K562 (cell line): ENCODE results near the gene MFNG. TPM values are rescaled to one million over a fixed set of nuclear protein-coding genes. Genes with fewer than 3 reads are reported as not detected.

Experiments used
- ATAC-seq: fragments of 200-7000 bp; cut with Tn5 transposase; 3 replicates; pipeline ENCODE4 v1.9.1; 2020; ENCODE audit warnings: moderate library complexity
- BruUV-seq: library from RNA; stranded (reverse); fragments of 400-500 nt; replicated peaks from 2 replicates; lab custom pipeline; 2021; lab: Mats Ljungman, UMichigan
- CTCF ChIA-PET: fragments of 300-600 bp; formaldehyde crosslinking; extraction: SDS; loops from one replicate; lab custom pipeline; 2021; ENCODE audit warnings: low intra/inter-chr PET ratio; lab: Yijun Ruan, JAX
- POLR2A ChIA-PET: fragments of 300-600, 350-650 bp; sonication (Branson Sonifier 250); formaldehyde crosslinking; extraction: SDS; loops from one replicate; lab custom pipeline; 2021; ENCODE audit warnings: antibody characterized with exemption, inconsistent platforms; lab: Yijun Ruan, JAX
- DNase-seq, 4 experiments: peaks; one replicate each; pipeline versions ENCODE4 v3.0.0 to v3.0.0-alpha.2; 2011 to 2018; ENCODE audit warnings: low spot score in 3 of 4, mixed read lengths in 3 of 4; ENCODE audit errors: extremely low read depth in 1 of 4
- FAIRE-seq: peaks from 2 replicates; lab custom pipeline; 2011; peaks lifted over from hg19 to GRCh38; lab: Jason Lieb, UNC
- H2AFZ ChIP-seq: 2 replicates; pipeline ENCODE4 v1.6.0; 2011; ENCODE audit warnings: low read depth, low read length, control low read depth, inconsistent platforms
- H3K27ac ChIP-seq: fragments of 200-600 bp; 3 replicates; pipeline ENCODE4 v1.8.0; 2011; ENCODE audit warnings: low read depth, mild to moderate bottlenecking, control low read depth, inconsistent platforms, low read length, moderate library complexity, mixed read lengths; ENCODE audit errors: extremely low read depth
- H3K27me3 ChIP-seq, 2 experiments: fragments of 300-600 bp in 1 of 2; 2 replicates in 1 of 2; 3 replicates in 1 of 2; pipeline versions ENCODE4 v1.6.0 to v1.8.0; 2011; ENCODE audit warnings: inconsistent platforms in 2 of 2, low read length in 2 of 2, mild to moderate bottlenecking in 1 of 2, mixed read lengths in 1 of 2, moderate library complexity in 1 of 2; ENCODE audit not compliant: control insufficient read depth in 2 of 2, insufficient read depth in 2 of 2
- H3K36me3 ChIP-seq: fragments of 300-600 bp; 3 replicates; pipeline ENCODE4 v1.8.0; 2011; ENCODE audit warnings: mild to moderate bottlenecking, low read length, inconsistent platforms; ENCODE audit not compliant: control insufficient read depth, insufficient read depth
- H3K4me1 ChIP-seq, 2 experiments: fragments of 200-600 bp in 1 of 2; replicated peaks in 1 of 2; 2 replicates in 1 of 2; 3 replicates in 1 of 2; pipeline versions ENCODE4 v1.5.1 to v1.8.0; 2011; ENCODE audit warnings: inconsistent platforms in 2 of 2, low read length in 2 of 2, mild to moderate bottlenecking in 1 of 2, mixed read lengths in 1 of 2, moderate library complexity in 1 of 2; ENCODE audit not compliant: control insufficient read depth in 2 of 2, insufficient read depth in 2 of 2
- H3K4me2 ChIP-seq: 2 replicates; pipeline ENCODE4 v1.6.1; 2011; ENCODE audit warnings: low read length, control low read depth, inconsistent platforms, mixed read lengths; ENCODE audit not compliant: insufficient read depth
- H3K4me3 ChIP-seq: fragments of 200-600 bp; sonication (generic), shearing (Covaris generic); 2 replicates; pipeline ENCODE4 v1.5.1; 2016; ENCODE audit warnings: control low read depth, inconsistent platforms
- H3K79me2 ChIP-seq: fragments of 200-600 bp; 3 replicates; pipeline ENCODE4 v1.8.0; 2011; ENCODE audit warnings: low read length, inconsistent platforms; ENCODE audit not compliant: control insufficient read depth, insufficient read depth
- H3K9ac ChIP-seq, 2 experiments: 2 replicates each; pipeline versions ENCODE4 v1.6.0 to v1.6.1; 2011; ENCODE audit warnings: low read depth in 2 of 2, low read length in 2 of 2, control low read depth in 1 of 2, inconsistent platforms in 1 of 2, mild to moderate bottlenecking in 1 of 2, mixed read lengths in 1 of 2; ENCODE audit not compliant: insufficient read depth in 1 of 2
- H3K9me1 ChIP-seq: one replicate; pipeline ENCODE4 v1.6.0; 2011; ENCODE audit warnings: inconsistent platforms, mild to moderate bottlenecking, low read length, moderate library complexity; ENCODE audit not compliant: control insufficient read depth, insufficient read depth
- H3K9me3 ChIP-seq: replicated peaks from 2 replicates; pipeline ENCODE4 v1.5.1; 2011; ENCODE audit warnings: low read depth, low read length, inconsistent platforms; ENCODE audit not compliant: control insufficient read depth, insufficient read depth
- H4K20me1 ChIP-seq: replicated peaks from 2 replicates; pipeline ENCODE4 v1.6.1; 2011; ENCODE audit warnings: low read length, inconsistent platforms, mixed read lengths; ENCODE audit not compliant: control insufficient read depth, insufficient read depth
- ARHGAP35 ChIP-seq: fragments of 450-650 bp; IDR thresholded peaks from 2 replicates; pipeline ENCODE4 v1.6.1; 2018; ENCODE audit not compliant: partially characterized antibody
- ARID1B ChIP-seq: fragments of 450-650 bp; IDR thresholded peaks from 2 replicates; pipeline ENCODE4 v1.6.1; 2016; ENCODE audit warnings: antibody characterized with exemption, mild to moderate bottlenecking, inconsistent platforms
- C11orf30 ChIP-seq: fragments of 450-650 bp; IDR thresholded peaks from 2 replicates; pipeline ENCODE4 v1.6.1; 2016; ENCODE audit warnings: low read depth, mild to moderate bottlenecking
- DPF2 ChIP-seq: fragments of 450-650 bp; IDR thresholded peaks from 2 replicates; pipeline ENCODE4 v1.6.1; 2016
- JUN ChIP-seq, 2 experiments: sonication (generic) in 1 of 2; formaldehyde crosslinking in 1 of 2; IDR thresholded peaks; 2 replicates each; pipeline versions ENCODE4 v1.6.1 to v1.8.0; 2012 to 2022; ENCODE audit warnings: borderline replicate concordance in 2 of 2, mild to moderate bottlenecking in 2 of 2, improper control_type of control experiment in 1 of 2, low read depth in 1 of 2, low read length in 1 of 2, missing genetic modification reagents in 1 of 2
- MAFG ChIP-seq: fragments of 450-650 bp; conservative IDR thresholded peaks from 2 replicates; pipeline ENCODE4 v1.6.1; 2016; ENCODE audit warnings: missing genetic modification characterization, missing compliant biosample characterization
- POLR2B ChIP-seq: fragments of 450-650 bp; IDR thresholded peaks from 2 replicates; pipeline ENCODE4 v1.6.1; 2018; ENCODE audit warnings: low read depth; ENCODE audit not compliant: partially characterized antibody
- RAD21 ChIP-seq, 2 experiments: fragments of 250-450 bp in 1 of 2; fragments of 450-650 bp in 1 of 2; sonication (Bioruptor Pico) in 1 of 2; formaldehyde crosslinking in 1 of 2; IDR thresholded peaks in 1 of 2; conservative IDR thresholded peaks in 1 of 2; 2 replicates each; pipeline versions ENCODE4 v1.4.0 to v1.8.0; 2020 to 2022; ENCODE audit warnings: mild to moderate bottlenecking in 2 of 2, moderate library complexity in 1 of 2
- SMAD2 ChIP-seq: fragments of 150-350 bp; IDR thresholded peaks from 2 replicates; pipeline ENCODE4 v1.6.1; 2014; ENCODE audit warnings: low read depth, mild to moderate bottlenecking, low read length
- SMAD4 ChIP-seq: fragments of 250-450 bp; sonication (Bioruptor Pico); conservative IDR thresholded peaks from 2 replicates; pipeline ENCODE4 v1.8.0; 2021; ENCODE audit warnings: inconsistent platforms, mild to moderate bottlenecking, moderate library complexity
- SMARCA5 ChIP-seq: fragments of 450-650 bp; IDR thresholded peaks from 2 replicates; pipeline ENCODE4 v1.6.1; 2016
- ZNF41 ChIP-seq: fragments of 250-450 bp; sonication (Bioruptor Pico); conservative IDR thresholded peaks from 2 replicates; pipeline ENCODE4 v1.4.0; 2020; ENCODE audit warnings: mild to moderate bottlenecking
- WGBS: fragments of 100-300 bp; shearing (Covaris generic); methylation state at CpG from one replicate; pipeline ENCODE4 v1.1.6; 2016; ENCODE audit warnings: low coverage, mixed read lengths; ENCODE audit not compliant: insufficient coverage; ENCODE audit errors: missing lambda C conversion rate; 5-methylcytosine and 5-hydroxymethylcytosine counted together
- in situ Hi-C: fragments of 300-500 bp; cut with MboI; formaldehyde crosslinking; loops from 4 replicates; pipeline ENCODE4 v1.15.0; 2018; ENCODE audit warnings: inconsistent platforms, mixed read lengths
- intact Hi-C: fragments of 100-400 bp; cut with micrococcal nuclease; formaldehyde crosslinking; loops from 2 replicates; pipeline ENCODE4 v1.14.2; 2022
- polyA plus RNA-seq, 8 experiments: library from polyadenylated mRNA; depleted of rRNA in 4 of 8; stranded (reverse) in 5 of 8; unstranded in 3 of 8; fragments of >200 nt; fragmentation: Nextera tagmentation in 2 of 8; fragmentation: Illumina TruSeq in 1 of 8; extraction: Ambion mirVana in 2 of 8; extraction: Trizol in 1 of 8; gene quantifications; 2 replicates each; pipeline versions ENCODE4 v1.2.1 to v1.2.3, GENCODE V29; 2011 to 2014; ENCODE audit warnings: inconsistent platforms in 1 of 8, missing spikeins in 1 of 8
- total RNA-seq, 7 experiments: library from RNA; depleted of rRNA in 6 of 7; stranded (reverse); fragments of >200 nt in 6 of 7; fragmentation: Illumina TruSeq in 2 of 7; extraction: Trizol in 2 of 7; gene quantifications; 2 replicates each; pipeline versions ENCODE4 v1.2.1 to v1.2.3, GENCODE V29; 2011 to 2021; ENCODE audit warnings: low replicate concordance in 1 of 7
- TF ChIP-seq, protein P1 (sequence below), 2 experiments: fragments of 450-650 bp in 1 of 2; sonication (generic) in 1 of 2; formaldehyde crosslinking in 1 of 2; IDR thresholded peaks in 1 of 2; conservative IDR thresholded peaks in 1 of 2; 2 replicates each; pipeline versions ENCODE4 v1.6.1 to v1.8.1; 2016 to 2023; ENCODE audit warnings: mild to moderate bottlenecking in 2 of 2, moderate library complexity in 2 of 2, inconsistent platforms in 1 of 2, missing genetic modification reagents in 1 of 2
- TF ChIP-seq, protein P2 (sequence below): fragments of 450-650 bp; IDR thresholded peaks from 2 replicates; pipeline ENCODE4 v1.6.1; 2018; ENCODE audit not compliant: partially characterized antibody

Gene MFNG
- total and polyA plus RNA-seq, 9 of the 15 experiments (the other 6 are each of a cell fraction or from before 2014, with no cell fraction given) = 0.13 to 0.73 (median 0.38) TPM; not detected in 4

DNA sequence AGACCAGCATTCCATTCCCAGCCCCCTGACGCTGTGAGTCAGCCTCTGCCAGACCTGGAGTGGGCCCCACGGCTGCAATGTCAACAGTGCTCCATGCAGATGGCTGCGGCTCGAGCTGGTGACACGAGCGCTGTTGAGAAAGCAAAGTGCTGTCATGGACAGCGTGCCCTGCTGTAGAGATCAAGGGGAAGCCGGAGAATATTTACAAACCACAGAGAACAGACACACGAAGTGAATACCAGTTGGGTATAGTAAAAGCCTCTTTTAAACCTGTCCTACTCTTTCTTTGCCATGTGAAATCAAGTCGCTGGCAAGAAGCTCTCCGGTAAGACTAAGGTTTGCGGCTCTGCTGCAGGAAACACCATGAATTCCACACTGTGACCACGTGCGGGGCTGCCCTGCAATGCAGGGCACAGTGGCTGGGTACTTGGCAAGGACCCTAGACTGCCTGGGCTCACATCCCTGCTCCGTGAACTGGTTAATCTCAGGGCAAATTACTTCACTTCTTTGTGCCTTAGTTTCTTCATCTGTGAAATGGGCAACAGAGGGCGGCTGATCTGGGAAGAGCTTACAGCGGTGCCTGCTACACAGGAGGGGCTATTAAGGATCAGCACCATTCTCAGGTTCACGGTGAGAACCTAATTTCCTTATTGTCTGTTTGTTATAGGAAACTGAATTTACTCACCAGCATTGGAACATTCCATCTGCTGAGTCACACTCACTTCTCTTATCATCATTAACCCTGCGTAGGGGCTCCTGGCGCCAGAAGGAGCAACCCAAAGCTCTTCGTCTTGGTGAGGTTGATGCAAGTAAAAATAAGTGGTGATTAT lies 31.1 kb downstream of the MFNG start:
- Histone ChIP-seq H3K9me1 (no peaks in the 10 kb centered on the region), H3K36me3 (no peaks in the 10 kb centered on the region), H3K9ac (no peak overlapping the region), H3K4me1 (peaks cover 8 to 17% of the 10 kb centered on the region in 2 experiments; a peak in 3 of 5 replicates), H3K79me2 (no peaks in the 10 kb centered on the region), H3K9me3 (no peaks in the 10 kb centered on the region), H4K20me1 (peaks cover 8% of the 10 kb centered on the region; the same call in 1 of the 2 replicates), H2AFZ (no peak overlapping the region), H3K4me2 (peak overlapping the region; percentile 16; the same call in 1 of the 2 replicates), H3K27ac (no peak overlapping the region), H3K4me3 (no peak overlapping the region), H3K27me3 (peaks cover 0 to 20% of the 10 kb centered on the region in 2 experiments; a peak in 3 of 5 replicates)
- ChIA-PET CTCF (interaction anchor here (1.3 kb wide), 1 partner anchor 138 kb away, joined by 3 read pairs; no protein-coding TSS in a partner anchor), POLR2A (interaction anchor here (0.5 kb wide), 1 partner anchor 128 kb away, joined by 3 read pairs; no protein-coding TSS in a partner anchor)
- peak; percentile 67 for ATAC-seq
- peak; percentile 39 to 57 (median 44) for DNase-seq
- BruUV-seq = no TSS peak
- intact Hi-C loops (loop anchor here (5.0 kb wide), 1 partner anchor 188 kb away; no protein-coding TSS in a partner anchor), in situ Hi-C loops (loop anchor here (5.0 kb wide), 2 partner anchors 133 to 288 kb away; no protein-coding TSS in a partner anchor)
- FAIRE-seq = peak; percentile 59
- 22% methylated on average over 19 of the region's 21 CpGs for WGBS
- TF ChIP-seq, protein P1, sequence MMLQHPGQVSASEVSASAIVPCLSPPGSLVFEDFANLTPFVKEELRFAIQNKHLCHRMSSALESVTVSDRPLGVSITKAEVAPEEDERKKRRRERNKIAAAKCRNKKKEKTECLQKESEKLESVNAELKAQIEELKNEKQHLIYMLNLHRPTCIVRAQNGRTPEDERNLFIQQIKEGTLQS (IDR thresholded peaks at IDR 0.05) = peak; percentile 47; the same call in 1 of the 2 replicates
- TF ChIP-seq, protein P1 (CRISPR knock-in tag; conservative IDR thresholded peaks at IDR 0.05) = no peak
- TF ChIP-seq ARID1B (peak; percentile 38; the same call in 1 of the 2 replicates), MAFG (tag) (peak; percentile 80), SMAD2 (no peak), C11orf30 (peak; percentile 82), POLR2B (no peak), SMAD4 (CRISPR knock-in tag) (no peak), JUN (IDR thresholded peaks at IDR 0.05; ENCODE audit: borderline replicate concordance, low read depth, low read length) (peak; percentile 21; the same call in 1 of the 2 replicates), JUN (CRISPR knock-in tag; IDR thresholded peaks at IDR 0.05; ENCODE audit: borderline replicate concordance) (no peak), RAD21 (CRISPR knock-in tag; conservative IDR thresholded peaks at IDR 0.05 in 1 of 2, IDR thresholded peaks at IDR 0.05 in 1 of 2) (no peak), DPF2 (0 out of 2 replicates have a peak, but pooled peaks have one; percentile 20), ARHGAP35 (no peak), SMARCA5 (0 out of 2 replicates have a peak, but pooled peaks have one; percentile 36), ZNF41 (CRISPR knock-in tag) (no peak)
- TF ChIP-seq, protein P2, sequence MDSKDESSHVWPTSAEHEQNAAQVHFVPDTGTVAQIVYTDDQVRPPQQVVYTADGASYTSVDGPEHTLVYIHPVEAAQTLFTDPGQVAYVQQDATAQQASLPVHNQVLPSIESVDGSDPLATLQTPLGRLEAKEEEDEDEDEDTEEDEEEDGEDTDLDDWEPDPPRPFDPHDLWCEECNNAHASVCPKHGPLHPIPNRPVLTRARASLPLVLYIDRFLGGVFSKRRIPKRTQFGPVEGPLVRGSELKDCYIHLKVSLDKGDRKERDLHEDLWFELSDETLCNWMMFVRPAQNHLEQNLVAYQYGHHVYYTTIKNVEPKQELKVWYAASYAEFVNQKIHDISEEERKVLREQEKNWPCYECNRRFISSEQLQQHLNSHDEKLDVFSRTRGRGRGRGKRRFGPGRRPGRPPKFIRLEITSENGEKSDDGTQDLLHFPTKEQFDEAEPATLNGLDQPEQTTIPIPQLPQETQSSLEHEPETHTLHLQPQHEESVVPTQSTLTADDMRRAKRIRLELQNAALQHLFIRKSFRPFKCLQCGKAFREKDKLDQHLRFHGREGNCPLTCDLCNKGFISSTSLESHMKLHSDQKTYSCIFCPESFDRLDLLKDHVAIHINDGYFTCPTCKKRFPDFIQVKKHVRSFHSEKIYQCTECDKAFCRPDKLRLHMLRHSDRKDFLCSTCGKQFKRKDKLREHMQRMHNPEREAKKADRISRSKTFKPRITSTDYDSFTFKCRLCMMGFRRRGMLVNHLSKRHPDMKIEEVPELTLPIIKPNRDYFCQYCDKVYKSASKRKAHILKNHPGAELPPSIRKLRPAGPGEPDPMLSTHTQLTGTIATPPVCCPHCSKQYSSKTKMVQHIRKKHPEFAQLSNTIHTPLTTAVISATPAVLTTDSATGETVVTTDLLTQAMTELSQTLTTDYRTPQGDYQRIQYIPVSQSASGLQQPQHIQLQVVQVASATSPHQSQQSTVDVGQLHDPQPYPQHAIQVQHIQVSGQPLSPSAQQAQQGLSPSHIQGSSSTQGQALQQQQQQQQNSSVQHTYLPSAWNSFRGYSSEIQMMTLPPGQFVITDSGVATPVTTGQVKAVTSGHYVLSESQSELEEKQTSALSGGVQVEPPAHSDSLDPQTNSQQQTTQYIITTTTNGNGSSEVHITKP = peak; percentile 94
